K562 (cell line): ENCODE measurements around the gene PYROXD2.
A peak's percentile ranks its signal among the peaks of the same experiment; 100 is the strongest.

ENCODE experiments used
- ARNT ChIP-seq, 2 experiments: fragments of 450-650 bp; IDR thresholded peaks; 2 replicates each; pipeline ENCODE4 v1.6.1; 2016; ENCODE audit warnings: mild to moderate bottlenecking in 1 of 2
- ATF6 ChIP-seq: sonication (generic); formaldehyde crosslinking; IDR thresholded peaks from 2 replicates; pipeline ENCODE4 v1.4.0; 2020; ENCODE audit warnings: mild to moderate bottlenecking, missing genetic modification reagents
- ETS1 ChIP-seq: conservative IDR thresholded peaks from 2 replicates; pipeline ENCODE4 v1.6.1; 2011; ENCODE audit warnings: low read depth, mild to moderate bottlenecking, low read length; ENCODE audit not compliant: control insufficient read depth
- EWSR1 ChIP-seq: fragments of 450-650 bp; IDR thresholded peaks from 2 replicates; pipeline ENCODE4 v1.6.1; 2018; ENCODE audit warnings: borderline replicate concordance, mild to moderate bottlenecking, low read depth, moderate library complexity; ENCODE audit not compliant: partially characterized antibody
- JUN ChIP-seq, 2 experiments: sonication (generic) in 1 of 2; formaldehyde crosslinking in 1 of 2; IDR thresholded peaks; 2 replicates each; pipeline versions ENCODE4 v1.6.1 to v1.8.0; 2012 to 2022; ENCODE audit warnings: borderline replicate concordance in 2 of 2, mild to moderate bottlenecking in 2 of 2, improper control_type of control experiment in 1 of 2, low read depth in 1 of 2, low read length in 1 of 2, missing genetic modification reagents in 1 of 2
- NFXL1 ChIP-seq: fragments of 450-650 bp; formaldehyde crosslinking; IDR thresholded peaks from 2 replicates; pipeline ENCODE4 v1.4.0; 2021; ENCODE audit warnings: mild to moderate bottlenecking
- NR0B1 ChIP-seq: fragments of 450-650 bp; IDR thresholded peaks from one replicate; pipeline ENCODE4 v1.6.1; 2018; ENCODE audit warnings: mild to moderate bottlenecking, moderate library complexity; ENCODE audit not compliant: partially characterized antibody
- SFPQ ChIP-seq: fragments of 200-400 bp; formaldehyde crosslinking; IDR thresholded peaks from 2 replicates; pipeline ENCODE4 v1.6.1; 2017; ENCODE audit warnings: mild to moderate bottlenecking, low read depth, low read length, moderate library complexity
- TEAD4 ChIP-seq, 2 experiments: sonication (generic) in 1 of 2; formaldehyde crosslinking in 1 of 2; IDR thresholded peaks; 2 replicates each; pipeline versions ENCODE4 v1.6.1 to v1.8.0; 2012 to 2022; ENCODE audit warnings: borderline replicate concordance in 1 of 2, inconsistent platforms in 1 of 2, low read length in 1 of 2, mild to moderate bottlenecking in 1 of 2, missing genetic modification reagents in 1 of 2
- YBX1 ChIP-seq: fragments of 450-650 bp; IDR thresholded peaks from 2 replicates; pipeline ENCODE4 v1.7.1; 2016; ENCODE audit warnings: mild to moderate bottlenecking
- TF ChIP-seq, protein P1 (sequence below), 3 experiments: IDR thresholded peaks in 2 of 3; conservative IDR thresholded peaks in 1 of 3; 2 replicates each; pipeline ENCODE4 v1.5.1; 2011 to 2012; ENCODE audit warnings: low read length in 3 of 3, mild to moderate bottlenecking in 3 of 3, control low read depth in 2 of 3, improper control_type of control experiment in 1 of 3, inconsistent platforms in 1 of 3, low read depth in 1 of 3, mixed read lengths in 1 of 3, moderate library complexity in 1 of 3; ENCODE audit not compliant: insufficient read depth in 2 of 3

- TF ChIP-seq YBX1 (no peak), ATF6 (CRISPR knock-in tag) (no peak), NFXL1 (no peak), ARNT (IDR thresholded peaks at IDR 0.05) (peak; percentile 93), EWSR1 (no peak), JUN (IDR thresholded peaks at IDR 0.05; ENCODE audit: borderline replicate concordance, low read depth, low read length) (peak; percentile 99), JUN (CRISPR knock-in tag; IDR thresholded peaks at IDR 0.05; ENCODE audit: borderline replicate concordance) (peak; percentile 98), SFPQ (no peak), TEAD4 (IDR thresholded peaks at IDR 0.05; ENCODE audit: low read length) (peak; percentile 93), TEAD4 (CRISPR knock-in tag; IDR thresholded peaks at IDR 0.05; ENCODE audit: borderline replicate concordance) (no peak), NR0B1 (no peak), ETS1 (no peak)
- TF ChIP-seq, protein P1, sequence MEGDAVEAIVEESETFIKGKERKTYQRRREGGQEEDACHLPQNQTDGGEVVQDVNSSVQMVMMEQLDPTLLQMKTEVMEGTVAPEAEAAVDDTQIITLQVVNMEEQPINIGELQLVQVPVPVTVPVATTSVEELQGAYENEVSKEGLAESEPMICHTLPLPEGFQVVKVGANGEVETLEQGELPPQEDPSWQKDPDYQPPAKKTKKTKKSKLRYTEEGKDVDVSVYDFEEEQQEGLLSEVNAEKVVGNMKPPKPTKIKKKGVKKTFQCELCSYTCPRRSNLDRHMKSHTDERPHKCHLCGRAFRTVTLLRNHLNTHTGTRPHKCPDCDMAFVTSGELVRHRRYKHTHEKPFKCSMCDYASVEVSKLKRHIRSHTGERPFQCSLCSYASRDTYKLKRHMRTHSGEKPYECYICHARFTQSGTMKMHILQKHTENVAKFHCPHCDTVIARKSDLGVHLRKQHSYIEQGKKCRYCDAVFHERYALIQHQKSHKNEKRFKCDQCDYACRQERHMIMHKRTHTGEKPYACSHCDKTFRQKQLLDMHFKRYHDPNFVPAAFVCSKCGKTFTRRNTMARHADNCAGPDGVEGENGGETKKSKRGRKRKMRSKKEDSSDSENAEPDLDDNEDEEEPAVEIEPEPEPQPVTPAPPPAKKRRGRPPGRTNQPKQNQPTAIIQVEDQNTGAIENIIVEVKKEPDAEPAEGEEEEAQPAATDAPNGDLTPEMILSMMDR (IDR thresholded peaks at IDR 0.05 in 2 of 3, conservative IDR thresholded peaks at IDR 0.05 in 1 of 3; ENCODE audit: insufficient read depth in 2 of 3, low read depth in 1 of 3, low read length in 3 of 3), result no peak
Observed at GRCh38 chr10:98460837-98461499, 46.0 kb upstream of the PYROXD2 start.
